HL-60 (cell line): Measurements from ENCODE around the gene IQSEC1.

Experiments used
- DNase-seq, 2 experiments: peaks; one replicate each; pipeline ENCODE4 v3.0.0-alpha.2; 2010 to 2020; ENCODE audit warnings: low read depth in 1 of 2, low spot score in 1 of 2
- H3K27ac ChIP-seq: fragments of 250-450 bp; sonication (Bioruptor Pico); replicated peaks from 2 replicates; pipeline ENCODE4 v1.5.1; 2020; ENCODE audit warnings: mild to moderate bottlenecking, moderate library complexity
- H3K27me3 ChIP-seq: fragments of 250-450 bp; sonication (Bioruptor Pico); 2 replicates; pipeline ENCODE4 v1.5.1; 2021; ENCODE audit warnings: mild to moderate bottlenecking, moderate library complexity; ENCODE audit not compliant: insufficient read depth, poor library complexity, severe bottlenecking
- H3K4me3 ChIP-seq: replicated peaks from 2 replicates; pipeline ENCODE4 v1.5.1; 2011; ENCODE audit warnings: mild to moderate bottlenecking, control low read depth, low read length; ENCODE audit not compliant: insufficient read depth
- CTCF ChIP-seq: IDR thresholded peaks from one replicate; pipeline ENCODE4 v1.5.1; 2011; ENCODE audit warnings: low read length, control low read depth, inconsistent platforms; ENCODE audit not compliant: insufficient read depth
- GABPA ChIP-seq: IDR thresholded peaks from 2 replicates; pipeline ENCODE4 v1.6.1; 2012; ENCODE audit warnings: low read depth
- POLR2AphosphoS5 ChIP-seq: IDR thresholded peaks from 2 replicates; pipeline ENCODE4 v1.6.1; 2012; ENCODE audit warnings: low read depth
- SPI1 ChIP-seq: IDR thresholded peaks from 2 replicates; pipeline ENCODE4 v1.6.1; 2012; ENCODE audit warnings: low read depth, mild to moderate bottlenecking, borderline replicate concordance
- TF ChIP-seq, protein P1 (sequence below): IDR thresholded peaks from 2 replicates; pipeline ENCODE4 v1.6.1; 2012; ENCODE audit warnings: low read depth; ENCODE audit not compliant: insufficient replicate concordance

Gene IQSEC1

DNA sequence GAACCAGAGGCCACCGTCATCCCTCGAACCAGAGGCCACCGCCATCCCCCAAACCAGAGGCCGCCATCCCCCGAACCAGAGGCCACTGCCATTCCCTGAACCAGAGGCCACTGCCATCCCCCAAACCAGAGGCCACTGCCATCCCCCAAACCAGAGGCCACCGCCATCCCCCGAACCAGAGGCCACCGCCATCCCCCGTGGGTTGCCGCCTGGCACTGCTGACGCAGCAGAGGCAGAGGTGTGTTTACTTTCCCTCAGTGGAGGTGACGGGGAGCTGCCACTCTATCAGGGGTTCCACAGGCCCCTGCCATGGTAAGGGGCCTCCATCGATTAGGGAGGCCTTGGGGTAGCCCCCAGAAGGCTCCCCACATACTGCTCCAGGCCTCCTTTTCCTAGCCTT, 1.5 kb downstream of the IQSEC1 start:
- TF ChIP-seq GABPA (no peak), SPI1 (no peak), CTCF (no peak), POLR2AphosphoS5 (no peak)
- TF ChIP-seq, protein P1, sequence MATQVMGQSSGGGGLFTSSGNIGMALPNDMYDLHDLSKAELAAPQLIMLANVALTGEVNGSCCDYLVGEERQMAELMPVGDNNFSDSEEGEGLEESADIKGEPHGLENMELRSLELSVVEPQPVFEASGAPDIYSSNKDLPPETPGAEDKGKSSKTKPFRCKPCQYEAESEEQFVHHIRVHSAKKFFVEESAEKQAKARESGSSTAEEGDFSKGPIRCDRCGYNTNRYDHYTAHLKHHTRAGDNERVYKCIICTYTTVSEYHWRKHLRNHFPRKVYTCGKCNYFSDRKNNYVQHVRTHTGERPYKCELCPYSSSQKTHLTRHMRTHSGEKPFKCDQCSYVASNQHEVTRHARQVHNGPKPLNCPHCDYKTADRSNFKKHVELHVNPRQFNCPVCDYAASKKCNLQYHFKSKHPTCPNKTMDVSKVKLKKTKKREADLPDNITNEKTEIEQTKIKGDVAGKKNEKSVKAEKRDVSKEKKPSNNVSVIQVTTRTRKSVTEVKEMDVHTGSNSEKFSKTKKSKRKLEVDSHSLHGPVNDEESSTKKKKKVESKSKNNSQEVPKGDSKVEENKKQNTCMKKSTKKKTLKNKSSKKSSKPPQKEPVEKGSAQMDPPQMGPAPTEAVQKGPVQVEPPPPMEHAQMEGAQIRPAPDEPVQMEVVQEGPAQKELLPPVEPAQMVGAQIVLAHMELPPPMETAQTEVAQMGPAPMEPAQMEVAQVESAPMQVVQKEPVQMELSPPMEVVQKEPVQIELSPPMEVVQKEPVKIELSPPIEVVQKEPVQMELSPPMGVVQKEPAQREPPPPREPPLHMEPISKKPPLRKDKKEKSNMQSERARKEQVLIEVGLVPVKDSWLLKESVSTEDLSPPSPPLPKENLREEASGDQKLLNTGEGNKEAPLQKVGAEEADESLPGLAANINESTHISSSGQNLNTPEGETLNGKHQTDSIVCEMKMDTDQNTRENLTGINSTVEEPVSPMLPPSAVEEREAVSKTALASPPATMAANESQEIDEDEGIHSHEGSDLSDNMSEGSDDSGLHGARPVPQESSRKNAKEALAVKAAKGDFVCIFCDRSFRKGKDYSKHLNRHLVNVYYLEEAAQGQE, result no peak
- Histone ChIP-seq H3K27me3 (peaks cover 17% of the 10 kb centered on the region), H3K4me3 (no peak overlapping the region), H3K27ac (no peak overlapping the region)
- no peak for DNase-seq

- TF ChIP-seq CTCF, result no peak
- no peak for TF ChIP-seq SPI1
- no peak for TF ChIP-seq GABPA
- TF ChIP-seq, protein P1, result no peak
- TF ChIP-seq POLR2AphosphoS5, result no peak
- Histone ChIP-seq H3K27ac (no peak overlapping the region), H3K4me3 (no peak overlapping the region), H3K27me3 (peaks cover 17% of the 10 kb centered on the region)
- no peak for DNase-seq
Measured at GRCh38 chr3:13070391-13071070, 2.7 kb downstream of the IQSEC1 start.

DNA sequence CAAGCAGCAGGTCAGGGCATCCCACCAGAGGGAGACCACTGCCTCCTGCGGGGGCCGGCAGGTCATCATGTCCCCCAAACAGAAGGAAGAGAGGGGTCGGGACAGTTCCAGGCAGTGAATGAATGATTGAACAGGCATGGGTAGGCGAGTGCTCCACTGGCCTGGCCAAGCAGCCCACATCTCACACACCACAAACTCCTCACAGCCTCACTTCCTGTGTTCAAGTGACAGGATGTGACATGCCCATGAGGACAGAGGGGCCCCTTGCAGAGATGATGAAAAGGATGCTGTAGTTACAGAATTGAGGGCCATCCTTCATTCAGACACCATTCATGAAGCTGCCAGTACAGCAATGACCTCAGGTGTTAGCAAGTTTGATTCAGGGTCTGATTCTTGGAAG, 3.7 kb downstream of the IQSEC1 start:
- Histone ChIP-seq H3K27me3 (peaks cover 17% of the 10 kb centered on the region), H3K4me3 (no peak overlapping the region), H3K27ac (no peak overlapping the region)
- TF ChIP-seq CTCF (no peak), POLR2AphosphoS5 (no peak), GABPA (no peak), SPI1 (no peak)
- TF ChIP-seq, protein P1, result no peak
- DNase-seq, result peak in 1 of 2 experiments; percentile 7
